Effector CD8-positive, alpha-beta T cell (primary cell): Measurements from ENCODE around the gene FDCSP.
"Not testable (repeated sequence)": the region's sequence is repeated elsewhere in the genome, so short reads cannot be mapped to it uniquely, and the experiment has no call there.

Experiments
- DNase-seq: peaks from one replicate; lab custom pipeline; 2025; lab: John Stamatoyannopoulos, UW

The FDCSP gene

DNA sequence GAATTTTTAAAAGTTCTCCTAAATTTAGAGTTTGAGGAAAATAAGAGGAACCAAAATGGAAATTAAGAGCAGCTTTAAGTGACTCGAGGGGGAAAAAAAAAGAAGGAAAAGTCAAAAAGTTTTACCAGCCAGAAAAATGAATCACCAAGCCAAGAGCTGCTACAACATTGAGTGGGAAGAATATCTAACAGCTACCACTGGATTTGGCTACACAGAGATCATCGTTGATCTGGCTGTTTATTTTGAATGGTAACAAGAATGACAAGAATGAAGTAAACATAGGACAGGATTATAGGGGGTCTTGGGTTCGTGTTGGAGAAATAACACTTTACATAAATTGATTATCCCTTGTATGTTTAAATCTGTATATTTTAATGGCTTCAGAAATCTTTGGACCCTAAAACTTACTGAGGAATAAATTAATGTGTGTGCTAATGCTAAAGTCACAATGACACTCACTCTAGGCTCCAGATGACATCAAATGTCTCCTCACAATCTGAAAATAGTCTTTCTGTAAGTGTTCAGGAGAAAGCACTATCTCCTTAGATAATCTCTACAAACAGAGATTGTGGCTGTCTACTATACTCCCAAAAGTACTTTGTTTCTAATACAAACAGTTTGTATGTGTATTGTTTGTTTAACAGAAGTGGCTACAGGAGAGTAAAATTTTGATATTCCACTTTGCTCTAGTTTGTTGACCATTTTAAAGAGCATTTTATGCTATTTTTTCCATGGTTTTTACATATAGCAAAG is 13.4 kb downstream of the FDCSP start:
- no peak for DNase-seq

DNA sequence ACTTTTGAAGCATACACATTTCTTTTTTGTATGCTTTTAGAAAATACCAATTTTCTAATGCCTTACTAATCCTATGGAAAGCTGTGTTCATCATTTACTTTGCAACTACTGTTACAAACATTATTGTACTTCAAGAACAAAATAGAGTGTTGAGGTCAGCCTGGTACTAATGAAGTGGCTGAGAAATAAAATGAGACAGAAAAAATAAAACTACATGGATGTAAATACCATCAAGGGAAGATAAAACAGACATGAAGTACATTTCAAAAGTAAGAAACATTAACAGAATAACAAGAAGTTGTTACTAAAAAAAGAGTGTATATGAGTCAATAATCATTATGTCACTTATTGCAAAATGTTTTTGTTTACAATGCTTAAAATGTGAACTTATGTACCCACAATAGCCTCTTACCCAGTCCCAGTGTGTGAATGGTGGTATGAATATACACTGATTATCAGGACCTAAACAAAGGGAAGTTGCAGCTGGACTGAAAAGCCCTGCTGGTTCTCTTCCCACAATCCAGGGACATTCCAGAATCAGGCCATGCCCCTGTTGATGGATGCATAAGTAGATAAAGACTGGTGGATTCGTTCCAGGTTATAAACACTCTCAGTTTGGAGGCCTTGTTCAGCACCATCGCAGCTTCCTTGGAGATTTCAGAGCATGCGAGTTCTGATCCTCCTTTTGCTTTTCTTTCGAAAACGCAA is 14.1 kb downstream of the FDCSP start:
- no peak for DNase-seq

DNA sequence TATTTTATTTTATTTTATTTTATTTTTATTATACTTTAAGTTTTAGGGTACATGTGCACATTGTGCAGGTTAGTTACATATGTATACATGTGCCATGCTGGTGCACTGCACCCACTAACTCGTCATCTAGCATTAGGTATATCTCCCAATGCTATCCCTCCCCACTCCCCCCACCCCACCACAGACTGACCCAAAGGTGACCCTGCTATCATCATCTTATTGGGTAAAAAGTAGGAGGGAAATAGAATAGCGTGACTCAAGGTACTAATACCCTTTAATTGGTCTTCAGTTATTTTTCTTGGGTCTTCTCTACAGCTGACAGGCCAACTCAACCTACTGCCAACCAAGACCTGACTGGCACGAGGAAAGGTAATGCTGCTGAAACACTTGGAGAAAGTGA is 16.4 kb downstream of the FDCSP start, which contains the start of gene CSN3:
CSN3 (plus strand) TSS at position 301 of the 400 bp plus-strand sequence. CDS start 2,223 bp downstream, outside the sequence.
- not testable (repeated sequence) for DNase-seq

DNA sequence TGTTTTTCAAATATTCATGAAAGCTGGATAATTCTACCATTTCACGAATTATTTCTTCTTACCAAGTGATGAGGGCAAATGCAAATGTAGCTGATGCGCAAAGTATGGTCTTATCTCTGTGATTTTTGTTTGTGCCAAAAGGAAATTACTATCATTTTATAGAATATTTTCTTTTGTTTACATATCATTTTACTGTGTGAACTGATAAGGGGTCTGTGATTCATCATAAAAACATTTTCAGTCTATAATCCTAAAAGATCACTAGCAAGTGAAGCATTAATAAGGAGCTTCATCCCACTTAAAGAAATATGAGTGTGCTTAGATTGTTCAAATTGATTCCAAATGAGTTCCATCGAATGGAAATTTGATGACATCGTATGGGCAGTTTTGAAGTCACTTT is 17.2 kb downstream of the FDCSP start:
- no peak for DNase-seq

DNA sequence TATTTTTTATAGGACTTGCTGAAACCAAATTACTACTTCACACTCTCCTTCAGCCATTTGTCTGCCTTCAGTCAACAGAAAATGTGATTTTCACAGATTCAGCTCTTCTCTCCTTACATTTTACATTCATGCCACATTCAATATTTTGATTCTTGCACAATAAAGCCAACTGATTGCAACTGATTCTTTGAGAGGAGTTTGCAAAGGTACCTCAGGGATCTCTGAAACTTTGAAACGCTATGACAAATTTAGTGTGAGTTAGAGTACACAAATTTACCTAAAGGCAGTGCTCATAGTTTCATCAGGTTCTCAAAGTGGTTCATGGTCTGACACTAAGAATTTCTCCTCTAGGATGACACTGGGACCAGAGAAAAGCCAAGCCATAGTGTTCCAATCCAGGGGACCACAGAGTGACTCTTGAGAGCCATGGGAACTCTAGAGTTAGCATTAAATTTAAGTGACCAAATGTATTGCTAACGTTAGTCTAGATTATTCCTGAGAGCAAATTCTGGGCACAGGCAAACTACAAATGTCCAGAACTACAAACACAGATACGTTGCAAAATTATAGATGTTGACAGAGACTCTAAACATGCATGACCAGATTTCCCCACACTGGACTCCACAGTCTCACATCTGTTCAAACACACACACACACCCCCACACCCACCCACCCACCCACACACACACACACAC is 25.5 kb downstream of the FDCSP start:
- DNase-seq: no peak

DNA sequence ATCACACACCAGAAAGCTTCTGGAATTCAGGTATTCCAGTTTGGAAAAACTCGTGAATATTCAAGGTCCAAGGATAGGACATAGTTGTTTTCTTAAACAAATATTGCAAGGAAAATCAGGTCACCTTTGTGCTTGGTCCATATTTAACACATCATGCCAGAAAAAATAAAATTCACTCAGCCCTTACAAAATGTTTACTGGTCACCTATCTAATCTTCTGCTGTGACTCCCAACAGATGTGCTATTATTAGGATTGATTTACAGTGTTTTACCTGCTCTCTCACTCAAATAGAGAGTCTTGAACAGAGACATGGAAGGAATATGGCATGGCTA is 26.0 kb downstream of the FDCSP start:
- no peak for DNase-seq

DNA sequence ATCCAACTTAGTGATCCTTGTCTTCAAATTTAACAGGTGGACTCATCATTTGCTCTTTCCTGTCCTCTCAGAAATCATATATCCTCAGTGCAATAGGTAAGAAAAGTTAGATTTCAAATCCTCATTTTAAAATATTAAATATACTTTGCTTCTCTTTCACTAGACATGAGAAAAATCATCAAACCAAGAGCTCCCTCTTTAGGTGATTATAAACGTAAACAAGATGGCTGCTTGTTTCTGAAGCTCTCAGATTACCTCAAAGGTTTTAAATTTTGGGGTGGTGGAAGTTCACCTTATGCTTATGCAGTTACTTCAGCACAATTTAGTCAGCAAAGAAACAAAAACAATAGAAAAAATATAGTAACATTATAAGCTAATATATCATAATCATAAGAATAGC is 43.8 kb downstream of the FDCSP start:
- DNase-seq: no peak

DNA sequence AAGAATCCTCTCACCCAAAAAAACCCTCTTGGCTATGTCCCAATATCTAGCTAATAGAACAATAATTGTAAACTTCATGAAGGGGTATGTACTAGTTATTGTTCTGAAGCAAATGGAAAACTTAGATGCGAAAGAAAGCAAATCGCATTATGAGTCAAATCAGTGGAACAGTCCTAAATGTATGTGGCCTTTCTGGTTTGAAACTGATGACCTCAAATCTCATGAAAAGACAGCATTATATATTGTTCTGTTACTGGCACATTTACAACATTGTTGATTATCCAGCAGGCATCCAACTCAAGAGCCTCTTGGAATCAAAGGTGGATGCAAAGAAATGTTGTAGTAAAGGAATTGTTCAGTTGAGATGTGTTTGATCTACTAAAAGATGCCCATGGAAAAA is 51.2 kb downstream of the FDCSP start:
- DNase-seq: no peak

DNA sequence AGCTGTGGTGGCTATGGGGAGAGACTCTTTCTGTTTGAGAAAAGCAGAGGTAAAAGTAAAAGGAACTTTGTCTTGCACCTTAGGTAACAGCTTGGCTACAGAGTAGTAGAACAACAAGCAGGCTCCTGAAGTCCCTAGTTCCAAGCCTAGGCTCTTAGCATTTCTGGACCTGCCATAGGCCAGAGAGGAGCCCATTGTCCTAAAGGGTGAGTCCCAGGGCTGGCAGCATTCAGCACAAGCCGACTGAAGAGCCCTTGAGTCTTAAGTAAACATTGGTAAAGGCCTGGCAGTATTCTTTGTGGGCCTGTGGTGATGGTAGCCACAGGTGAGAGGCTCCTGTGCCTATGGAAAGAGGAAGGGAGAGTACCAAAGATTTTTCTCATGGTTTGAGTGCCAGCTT is 54.6 kb downstream of the FDCSP start:
- DNase-seq: no peak
